Neural progenitor cell (in vitro differentiated cells): ENCODE data around the gene RTN4RL2.

Experiments
- CTCF ChIP-seq: fragments of 200-600 bp; sonication (generic); IDR thresholded peaks from 2 replicates; pipeline ENCODE4 v1.5.1; 2017; ENCODE audit warnings: antibody characterized with exemption, mild to moderate bottlenecking
- EZH2 ChIP-seq: fragments of 200-600 bp; sonication (generic); IDR thresholded peaks from 2 replicates; pipeline ENCODE4 v1.6.1; 2017; ENCODE audit warnings: antibody characterized with exemption, mild to moderate bottlenecking, moderate library complexity

DNA sequence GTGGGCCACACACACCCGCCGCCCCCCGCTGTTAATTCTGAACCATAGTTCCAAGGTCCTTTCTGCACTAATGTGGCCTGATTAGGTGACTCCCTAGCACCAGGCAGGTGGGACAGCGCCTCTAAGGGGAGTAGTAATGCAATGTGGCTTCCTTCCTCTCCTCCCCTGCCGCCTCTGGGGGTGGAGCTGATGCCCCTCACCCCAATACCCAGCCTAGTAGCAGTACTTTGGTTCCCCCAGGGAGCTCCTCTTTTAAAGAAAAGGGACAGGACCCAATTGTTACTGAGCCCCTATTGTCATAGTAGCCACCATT is 14.4 kb downstream of the RTN4RL2 start:
- TF ChIP-seq EZH2, result no peak
- no peak for TF ChIP-seq CTCF
